ENCODE measurements around the gene HAT1. TPM values are rescaled to one million over a fixed set of nuclear protein-coding genes. Genes with fewer than 3 reads are reported as not detected.

The HAT1 gene
- total RNA-seq, 2 experiments from 2014 or later, result 20.3 to 22.6 TPM

DNA sequence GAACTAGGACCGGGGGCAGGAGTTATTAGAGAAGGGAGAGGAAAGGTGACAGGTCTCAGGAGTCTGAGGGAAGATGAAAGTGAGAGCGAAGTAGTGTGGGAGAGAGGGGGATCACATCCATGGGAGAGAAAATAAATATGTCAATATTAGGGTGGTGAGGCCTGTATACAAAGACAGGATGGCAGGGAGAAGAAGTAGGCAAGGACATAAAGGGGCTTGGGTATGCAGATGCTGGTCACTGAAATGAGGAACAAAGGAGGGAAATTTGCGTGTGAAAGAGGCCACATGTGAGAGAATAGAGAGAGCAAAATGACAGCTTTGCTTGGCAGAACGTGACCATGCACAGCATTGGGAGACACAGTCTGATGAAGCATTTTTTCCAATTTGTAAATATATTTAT is 91.1 kb downstream of the HAT1 start:
- intact Hi-C loops (cut with DNase I, micrococcal nuclease), result no loop called here
- peaks cover 6% of the 10 kb centered on the region for H3K4me1 ChIP-seq (ENCODE audit: insufficient read depth, low read length)

DNA sequence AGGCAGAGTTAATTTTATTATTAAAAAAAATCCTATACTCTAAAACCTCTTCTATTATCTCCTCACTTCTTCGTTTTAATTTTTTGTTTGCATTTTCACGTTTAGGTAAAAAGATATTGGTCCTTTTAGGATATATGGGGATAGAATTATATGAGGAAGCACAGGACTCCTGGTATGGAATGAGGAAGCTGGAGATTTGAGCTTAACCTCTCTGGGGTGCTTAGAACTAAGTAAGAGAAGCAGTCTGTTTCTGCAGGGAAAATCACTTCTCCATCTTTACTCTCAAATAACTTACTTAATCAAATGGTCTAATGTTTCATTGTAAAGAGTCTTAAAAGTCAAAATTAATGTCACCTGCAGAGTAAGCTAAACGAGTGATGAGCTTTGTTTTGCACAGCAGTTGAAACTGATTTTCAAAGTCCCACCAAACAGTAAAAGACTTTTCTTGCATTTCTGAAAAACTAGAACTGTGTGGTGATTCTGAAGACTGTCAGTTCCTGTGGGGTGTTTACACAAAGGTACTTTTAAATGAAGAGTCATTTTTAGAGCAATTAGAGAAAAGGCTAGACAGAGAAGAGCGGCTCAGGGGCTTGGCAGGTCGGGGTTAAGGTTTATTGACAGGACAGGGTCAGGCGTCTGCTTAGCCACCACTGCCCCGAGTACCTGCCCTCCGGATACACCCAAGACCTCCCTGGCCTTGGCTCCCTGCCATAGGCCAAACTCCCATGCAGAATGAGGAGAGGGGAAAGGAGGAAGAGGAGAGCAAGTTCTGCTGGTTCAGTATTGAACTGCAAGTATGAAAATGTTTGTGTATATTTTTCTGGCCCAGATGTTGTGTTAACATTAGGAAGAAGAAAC is 99.0 kb downstream of the HAT1 start:
- no peak for ATAC-seq (ENCODE audit: poor library complexity)
- Histone ChIP-seq H3K4me1 (ENCODE audit: insufficient read depth, low read length) (no peaks in the 10 kb centered on the region), H3K27me3 (ENCODE audit: control insufficient read depth in 1 of 2, insufficient read depth in 2 of 2, low read length in 2 of 2) (no peaks in the 10 kb centered on the region), H3K4me3 (ENCODE audit: low read length) (no peak overlapping the region), H3K27ac (ENCODE audit: low read depth in 1 of 2, low read length in 2 of 2) (no peak overlapping the region), H3K36me3 (ENCODE audit: insufficient read depth, low read length) (no peaks in the 10 kb centered on the region), H3K9me3 (ENCODE audit: control insufficient read depth in 1 of 2, insufficient read depth in 1 of 2, low read length in 2 of 2) (no peaks in the 10 kb centered on the region)
- intact Hi-C loops (cut with DNase I, micrococcal nuclease), result no loop called here
- H3K9me3 Mint-ChIP-seq, result no peaks in the 10 kb centered on the region
- no peak for DNase-seq
- no peak overlapping the region for H3K27ac Mint-ChIP-seq
- H3K27me3 Mint-ChIP-seq, result no peaks in the 10 kb centered on the region
- ChIA-PET POLR2A (no interaction called here), CTCF (no interaction called here)
- TF ChIP-seq, protein P1, sequence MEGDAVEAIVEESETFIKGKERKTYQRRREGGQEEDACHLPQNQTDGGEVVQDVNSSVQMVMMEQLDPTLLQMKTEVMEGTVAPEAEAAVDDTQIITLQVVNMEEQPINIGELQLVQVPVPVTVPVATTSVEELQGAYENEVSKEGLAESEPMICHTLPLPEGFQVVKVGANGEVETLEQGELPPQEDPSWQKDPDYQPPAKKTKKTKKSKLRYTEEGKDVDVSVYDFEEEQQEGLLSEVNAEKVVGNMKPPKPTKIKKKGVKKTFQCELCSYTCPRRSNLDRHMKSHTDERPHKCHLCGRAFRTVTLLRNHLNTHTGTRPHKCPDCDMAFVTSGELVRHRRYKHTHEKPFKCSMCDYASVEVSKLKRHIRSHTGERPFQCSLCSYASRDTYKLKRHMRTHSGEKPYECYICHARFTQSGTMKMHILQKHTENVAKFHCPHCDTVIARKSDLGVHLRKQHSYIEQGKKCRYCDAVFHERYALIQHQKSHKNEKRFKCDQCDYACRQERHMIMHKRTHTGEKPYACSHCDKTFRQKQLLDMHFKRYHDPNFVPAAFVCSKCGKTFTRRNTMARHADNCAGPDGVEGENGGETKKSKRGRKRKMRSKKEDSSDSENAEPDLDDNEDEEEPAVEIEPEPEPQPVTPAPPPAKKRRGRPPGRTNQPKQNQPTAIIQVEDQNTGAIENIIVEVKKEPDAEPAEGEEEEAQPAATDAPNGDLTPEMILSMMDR (IDR thresholded peaks at IDR 0.05), result no peak
- H3K36me3 Mint-ChIP-seq (ENCODE audit: low read depth), result no peaks in the 10 kb centered on the region
- no peaks in the 10 kb centered on the region for H3K4me1 Mint-ChIP-seq (ENCODE audit: low read depth)
- no peak overlapping the region for H3K4me3 Mint-ChIP-seq

More for the DNA sequence above, 91.1 kb downstream of the HAT1 start:
- H3K4me3 Mint-ChIP-seq, result no peak overlapping the region
- Histone ChIP-seq H3K9me3 (ENCODE audit: control insufficient read depth in 1 of 2, insufficient read depth in 1 of 2, low read length in 2 of 2) (no peaks in the 10 kb centered on the region), H3K4me3 (ENCODE audit: low read length) (no peak overlapping the region), H3K27me3 (ENCODE audit: control insufficient read depth in 1 of 2, insufficient read depth in 2 of 2, low read length in 2 of 2) (no peaks in the 10 kb centered on the region), H3K27ac (ENCODE audit: low read depth in 1 of 2, low read length in 2 of 2) (no peak overlapping the region), H3K36me3 (ENCODE audit: insufficient read depth, low read length) (no peaks in the 10 kb centered on the region)
- H3K27me3 Mint-ChIP-seq, result no peaks in the 10 kb centered on the region
- CTCF ChIA-PET, result no interaction called here
- TF ChIP-seq, protein P1 (IDR thresholded peaks at IDR 0.05), result no peak
- ATAC-seq (ENCODE audit: poor library complexity) (no peak), DNase-seq (peak in 1 of 14 experiments; percentile 23)
- peaks cover 10% of the 10 kb centered on the region for H3K36me3 Mint-ChIP-seq (ENCODE audit: low read depth)
- H3K4me1 Mint-ChIP-seq (ENCODE audit: low read depth), result peaks cover 21% of the 10 kb centered on the region
- H3K27ac Mint-ChIP-seq, result no peak overlapping the region
- POLR2A ChIA-PET, result no interaction called here
- H3K9me3 Mint-ChIP-seq, result no peaks in the 10 kb centered on the region

DNA sequence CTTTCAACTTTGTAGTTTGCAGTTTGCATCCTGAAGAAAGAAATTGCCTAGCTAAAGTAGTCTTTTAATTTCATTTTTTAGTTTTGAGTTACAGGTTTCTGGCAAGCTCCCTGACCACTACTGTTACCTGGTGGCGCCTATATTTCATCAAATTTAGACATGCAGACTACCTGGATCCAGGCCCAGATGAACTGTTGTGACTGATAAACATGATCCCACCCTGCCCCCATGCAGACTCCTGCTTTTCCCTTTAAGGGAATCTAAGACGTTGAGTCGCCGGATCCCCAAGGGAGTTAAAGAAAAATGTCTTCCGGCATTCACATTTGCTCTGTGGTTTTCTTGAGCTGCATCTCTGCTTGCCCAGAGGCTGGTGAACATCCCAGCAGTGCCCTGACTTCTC is 99.7 kb downstream of the HAT1 start:
- Histone ChIP-seq H3K4me3 (ENCODE audit: low read length) (no peak overlapping the region), H3K36me3 (ENCODE audit: insufficient read depth, low read length) (no peaks in the 10 kb centered on the region), H3K27ac (ENCODE audit: low read depth in 1 of 2, low read length in 2 of 2) (no peak overlapping the region), H3K4me1 (ENCODE audit: insufficient read depth, low read length) (no peaks in the 10 kb centered on the region), H3K9me3 (ENCODE audit: control insufficient read depth in 1 of 2, insufficient read depth in 1 of 2, low read length in 2 of 2) (no peaks in the 10 kb centered on the region), H3K27me3 (ENCODE audit: control insufficient read depth in 1 of 2, insufficient read depth in 2 of 2, low read length in 2 of 2) (no peaks in the 10 kb centered on the region)
- ATAC-seq (ENCODE audit: poor library complexity) (no peak), DNase-seq (no peak)
- no peaks in the 10 kb centered on the region for H3K4me1 Mint-ChIP-seq (ENCODE audit: low read depth)
- no peaks in the 10 kb centered on the region for H3K9me3 Mint-ChIP-seq
- TF ChIP-seq, protein P1 (IDR thresholded peaks at IDR 0.05), result no peak
- intact Hi-C loops (cut with DNase I, micrococcal nuclease), result no loop called here
- ChIA-PET POLR2A (no interaction called here), CTCF (no interaction called here)
- no peak overlapping the region for H3K4me3 Mint-ChIP-seq
- no peak overlapping the region for H3K27ac Mint-ChIP-seq
- no peaks in the 10 kb centered on the region for H3K36me3 Mint-ChIP-seq (ENCODE audit: low read depth)
- H3K27me3 Mint-ChIP-seq, result no peaks in the 10 kb centered on the region

Measured in CD4-positive, alpha-beta T cell (primary cell).